Mammary epithelial cell (primary cell): ENCODE measurements around the gene LAMTOR2.

Source experiments
- CTCF ChIP-seq, 2 donors: IDR thresholded peaks in 1 of 2; conservative IDR thresholded peaks in 1 of 2; 2 replicates each; pipeline ENCODE4 v1.5.1; 2011 to 2012; ENCODE audit warnings: inconsistent platforms in 2 of 2, low read length in 2 of 2, mild to moderate bottlenecking in 2 of 2, control low read depth in 1 of 2, low read depth in 1 of 2; ENCODE audit not compliant: insufficient read depth in 1 of 2; ENCODE audit errors: extremely low read depth in 1 of 2
- EZH2 ChIP-seq: IDR thresholded peaks from 2 replicates; pipeline ENCODE4 v1.6.1; 2012; ENCODE audit warnings: low read length, inconsistent platforms, borderline replicate concordance

- no peak for TF ChIP-seq CTCF (conservative IDR thresholded peaks at IDR 0.05 in 1 of 2, IDR thresholded peaks at IDR 0.05 in 1 of 2; ENCODE audit: extremely low read depth in 1 of 2, insufficient read depth in 1 of 2, low read depth in 1 of 2, low read length in 2 of 2)
- no peak for TF ChIP-seq EZH2
Observed at GRCh38 chr1:156103521-156103947, 49.0 kb downstream of the LAMTOR2 start.
